Breast epithelium (tissue), 4 donors: ENCODE measurements around the gene NRXN3. TPM values are rescaled to one million over a fixed set of nuclear protein-coding genes. Genes with fewer than 3 reads are reported as not detected.

Experiments used
- DNase-seq, 2 donors: peaks; one replicate each; pipeline ENCODE4 v3.0.0-alpha.2; 2019; ENCODE audit warnings: low spot score in 2 of 2
- H3K27ac ChIP-seq, 2 donors: fragments of 200-600 bp; sonication (generic) in 1 of 2; one replicate each; pipeline ENCODE4 v1.5.1; 2016 to 2019; ENCODE audit warnings: mild to moderate bottlenecking in 1 of 2
- H3K27me3 ChIP-seq, 2 donors: fragments of 200-600 bp; sonication (generic) in 1 of 2; one replicate each; pipeline versions ENCODE4 v1.5.1 to v1.6.0; 2017 to 2019; ENCODE audit warnings: control low read depth in 1 of 2, mild to moderate bottlenecking in 1 of 2
- H3K36me3 ChIP-seq: fragments of 200-600 bp; one replicate; pipeline ENCODE4 v1.5.1; 2019
- H3K4me1 ChIP-seq, 2 donors: fragments of 200-600 bp; sonication (generic); one replicate each; pipeline ENCODE4 v1.5.1; 2016 to 2019; ENCODE audit warnings: control low read depth in 1 of 2
- H3K4me3 ChIP-seq, 3 donors: fragments of 200-600 bp; sonication (generic); 1 replicate in 2 of 3; 2 replicates in 1 of 3; pipeline ENCODE4 v1.5.1; 2016 to 2019; ENCODE audit warnings: mild to moderate bottlenecking in 3 of 3, moderate library complexity in 2 of 3
- H3K9me3 ChIP-seq, 2 donors: fragments of 200-600 bp; sonication (generic) in 1 of 2; one replicate each; pipeline ENCODE4 v1.5.1; 2016 to 2019; ENCODE audit warnings: control low read depth in 1 of 2
- POLR2A ChIP-seq: fragments of 450-650 bp; IDR thresholded peaks from one replicate; pipeline ENCODE4 v1.6.1; 2016; ENCODE audit warnings: antibody characterized with exemption, mild to moderate bottlenecking, moderate library complexity
- POLR2AphosphoS5 ChIP-seq, 3 donors: sonication (generic); formaldehyde crosslinking; IDR thresholded peaks; one replicate each; pipeline ENCODE4 v1.6.1; 2017; ENCODE audit warnings: antibody characterized with exemption in 3 of 3
- intact Hi-C: fragments of 100-400 bp; cut with DNase I; formaldehyde crosslinking; loops from one replicate; pipeline ENCODE4 v1.15.1; 2023; ENCODE audit warnings: low total_unique reads
- total RNA-seq, 3 donors: library from RNA; depleted of rRNA; stranded (reverse); fragments of >200 nt; gene quantifications; one replicate each; pipeline ENCODE4 v1.1.0, GENCODE V29; 2016
- TF ChIP-seq, protein P1 (sequence below), 3 donors: fragments of 450-650 bp; IDR thresholded peaks; one replicate each; pipeline ENCODE4 v1.5.1; 2016 to 2017; ENCODE audit warnings: antibody characterized with exemption in 3 of 3, mild to moderate bottlenecking in 3 of 3, moderate library complexity in 3 of 3

Gene NRXN3
- total RNA-seq, 3 donors from 2014 or later: 2.9 to 3.6 (median 3.5) TPM

GRCh38 chr14:78154827-78155226, 15.3 kb upstream of the NRXN3 start:
- H3K27me3 ChIP-seq: no peaks in the 10 kb centered on the region
- no peaks in the 10 kb centered on the region for H3K36me3 ChIP-seq
- DNase-seq: no peak
- intact Hi-C loops: no loop called here
- no peak overlapping the region for H3K27ac ChIP-seq
- TF ChIP-seq POLR2A (no peak), POLR2AphosphoS5 (IDR thresholded peaks at IDR 0.05) (no peak)
- TF ChIP-seq, protein P1, sequence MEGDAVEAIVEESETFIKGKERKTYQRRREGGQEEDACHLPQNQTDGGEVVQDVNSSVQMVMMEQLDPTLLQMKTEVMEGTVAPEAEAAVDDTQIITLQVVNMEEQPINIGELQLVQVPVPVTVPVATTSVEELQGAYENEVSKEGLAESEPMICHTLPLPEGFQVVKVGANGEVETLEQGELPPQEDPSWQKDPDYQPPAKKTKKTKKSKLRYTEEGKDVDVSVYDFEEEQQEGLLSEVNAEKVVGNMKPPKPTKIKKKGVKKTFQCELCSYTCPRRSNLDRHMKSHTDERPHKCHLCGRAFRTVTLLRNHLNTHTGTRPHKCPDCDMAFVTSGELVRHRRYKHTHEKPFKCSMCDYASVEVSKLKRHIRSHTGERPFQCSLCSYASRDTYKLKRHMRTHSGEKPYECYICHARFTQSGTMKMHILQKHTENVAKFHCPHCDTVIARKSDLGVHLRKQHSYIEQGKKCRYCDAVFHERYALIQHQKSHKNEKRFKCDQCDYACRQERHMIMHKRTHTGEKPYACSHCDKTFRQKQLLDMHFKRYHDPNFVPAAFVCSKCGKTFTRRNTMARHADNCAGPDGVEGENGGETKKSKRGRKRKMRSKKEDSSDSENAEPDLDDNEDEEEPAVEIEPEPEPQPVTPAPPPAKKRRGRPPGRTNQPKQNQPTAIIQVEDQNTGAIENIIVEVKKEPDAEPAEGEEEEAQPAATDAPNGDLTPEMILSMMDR (IDR thresholded peaks at IDR 0.05): no peak
- H3K4me3 ChIP-seq: no peak overlapping the region
- H3K9me3 ChIP-seq: no peaks in the 10 kb centered on the region
- no peaks in the 10 kb centered on the region for H3K4me1 ChIP-seq

DNA sequence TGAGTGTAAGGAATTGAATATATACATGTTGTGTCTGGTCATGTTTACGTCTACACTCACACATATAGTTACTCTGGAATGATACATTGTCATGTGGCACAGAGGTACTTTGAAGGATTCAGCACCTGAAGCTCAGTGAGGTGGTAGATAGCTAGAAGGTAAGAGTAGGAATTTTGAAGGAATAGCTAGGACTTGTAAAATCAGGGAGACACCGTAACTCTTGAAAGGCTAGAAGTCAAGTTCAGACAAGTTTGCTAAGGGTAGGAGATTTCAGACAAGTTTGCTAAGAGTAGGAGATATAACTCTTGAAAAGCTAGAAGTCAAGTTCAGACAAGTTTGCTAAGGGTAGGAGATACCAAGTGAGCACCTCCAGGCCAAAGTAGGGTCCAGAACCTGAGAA, 14.0 kb upstream of the NRXN3 start:
- no peaks in the 10 kb centered on the region for H3K9me3 ChIP-seq
- H3K27ac ChIP-seq: no peak overlapping the region
- H3K27me3 ChIP-seq: no peaks in the 10 kb centered on the region
- H3K4me3 ChIP-seq: no peak overlapping the region
- DNase-seq: no peak
- no peaks in the 10 kb centered on the region for H3K4me1 ChIP-seq
- intact Hi-C loops: no loop called here
- TF ChIP-seq POLR2A: no peak
- TF ChIP-seq, protein P1 (IDR thresholded peaks at IDR 0.05): no peak
- TF ChIP-seq POLR2AphosphoS5 (IDR thresholded peaks at IDR 0.05): no peak
- no peaks in the 10 kb centered on the region for H3K36me3 ChIP-seq

DNA sequence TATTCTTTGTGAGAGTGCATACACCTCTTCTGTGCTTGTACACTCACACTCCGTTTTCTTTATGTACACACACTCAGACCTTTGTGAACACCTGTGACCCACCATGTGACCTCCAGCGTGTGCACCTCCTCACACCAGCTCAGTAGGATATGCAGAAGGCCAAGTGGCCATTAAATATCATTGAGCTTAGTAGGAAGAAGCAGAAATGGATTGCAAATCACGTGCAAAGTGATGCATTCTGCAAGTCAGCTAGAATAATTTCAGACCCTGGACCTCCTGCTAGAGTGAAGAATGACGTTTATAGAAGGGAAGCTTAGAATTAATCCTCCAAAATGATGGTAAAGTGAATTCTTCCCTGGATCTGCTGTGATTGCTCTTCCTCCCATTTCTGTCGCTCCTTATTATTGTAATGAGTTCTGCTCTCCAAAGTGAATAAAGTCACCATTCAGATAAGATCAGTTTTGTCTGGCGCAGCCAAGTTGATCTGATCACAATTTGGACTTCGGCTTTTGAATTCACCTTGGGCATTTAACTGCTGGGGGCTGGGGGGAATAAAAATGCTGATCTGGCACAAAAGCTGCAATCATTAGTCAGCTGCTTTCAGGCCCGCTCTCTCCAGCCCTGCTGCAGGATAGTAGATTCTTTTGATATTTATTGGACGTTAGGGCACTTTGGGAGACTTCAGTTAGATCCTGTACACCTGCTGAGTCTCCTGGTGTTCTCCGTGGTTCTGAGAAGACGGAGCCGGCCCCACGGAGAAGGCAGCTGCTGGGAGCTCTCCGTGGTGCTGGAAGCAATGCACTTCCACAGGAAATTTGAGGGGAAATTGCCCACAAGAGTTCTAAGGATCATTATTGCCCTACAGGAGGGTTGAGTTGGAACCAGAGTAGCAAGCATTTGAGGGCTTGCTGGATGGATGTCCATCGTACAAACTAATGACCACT, 12.4 kb upstream of the NRXN3 start:
- no peaks in the 10 kb centered on the region for H3K36me3 ChIP-seq
- intact Hi-C loops: no loop called here
- no peaks in the 10 kb centered on the region for H3K4me1 ChIP-seq
- H3K27me3 ChIP-seq: no peaks in the 10 kb centered on the region
- TF ChIP-seq POLR2A: no peak
- TF ChIP-seq, protein P1 (IDR thresholded peaks at IDR 0.05): no peak
- TF ChIP-seq POLR2AphosphoS5 (IDR thresholded peaks at IDR 0.05): no peak
- no peak overlapping the region for H3K4me3 ChIP-seq
- H3K9me3 ChIP-seq: no peaks in the 10 kb centered on the region
- H3K27ac ChIP-seq: no peak overlapping the region
- no peak for DNase-seq

GRCh38 chr14:78162202-78162601, 8.0 kb upstream of the NRXN3 start:
- H3K9me3 ChIP-seq: no peaks in the 10 kb centered on the region
- DNase-seq: no peak
- no peak overlapping the region for H3K4me3 ChIP-seq
- no peaks in the 10 kb centered on the region for H3K4me1 ChIP-seq
- no peak for TF ChIP-seq POLR2A
- TF ChIP-seq POLR2AphosphoS5 (IDR thresholded peaks at IDR 0.05): no peak
- TF ChIP-seq, protein P1 (IDR thresholded peaks at IDR 0.05): no peak
- H3K36me3 ChIP-seq: no peaks in the 10 kb centered on the region
- intact Hi-C loops: no loop called here
- H3K27me3 ChIP-seq: peaks cover 0 to 13% of the 10 kb centered on the region in 2 donors
- no peak overlapping the region for H3K27ac ChIP-seq

DNA sequence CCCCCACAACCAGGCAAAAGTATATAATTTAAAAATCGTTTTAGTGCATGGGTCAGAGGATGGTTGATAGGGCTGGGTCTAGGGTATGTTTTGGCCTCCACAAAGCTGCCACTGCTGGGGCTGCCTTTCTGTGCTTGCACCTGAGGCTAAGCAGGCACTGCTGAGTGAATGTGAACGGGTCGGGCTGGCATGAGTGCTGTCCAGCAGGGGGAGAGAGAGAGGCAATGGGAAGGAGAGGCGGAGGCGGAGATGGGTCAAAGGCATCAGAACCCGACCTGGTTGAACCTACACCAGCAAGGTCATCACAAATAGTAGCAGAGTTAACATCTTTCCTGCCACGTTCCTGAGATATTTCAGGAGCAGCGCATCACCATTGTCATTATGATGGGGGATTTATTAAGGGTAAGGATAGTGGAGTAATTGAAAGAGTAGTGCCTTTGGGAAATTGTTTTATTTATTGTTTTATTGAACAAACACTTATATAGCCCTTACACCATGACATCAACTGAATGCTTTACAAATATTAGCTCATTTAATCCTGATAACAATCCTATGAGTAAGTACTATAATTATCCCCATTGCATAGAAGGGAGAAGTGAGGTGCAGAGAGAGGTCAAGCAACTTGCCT, 5.8 kb upstream of the NRXN3 start:
- Histone ChIP-seq H3K27me3 (peaks cover 0 to 13% of the 10 kb centered on the region in 2 donors), H3K4me1 (no peaks in the 10 kb centered on the region), H3K9me3 (no peaks in the 10 kb centered on the region), H3K36me3 (no peaks in the 10 kb centered on the region), H3K4me3 (no peak overlapping the region), H3K27ac (no peak overlapping the region)
- no peak for DNase-seq
- no peak for TF ChIP-seq POLR2AphosphoS5 (IDR thresholded peaks at IDR 0.05)
- TF ChIP-seq, protein P1 (IDR thresholded peaks at IDR 0.05): no peak
- TF ChIP-seq POLR2A: no peak
- intact Hi-C loops: no loop called here
